BE2C (cell line): ENCODE results near the gene MYCBP2.

Source experiments
- DNase-seq: peaks from one replicate; pipeline ENCODE4 v3.0.0-alpha.2; 2020
- H3K27me3 ChIP-seq: fragments of 250-450 bp; sonication (Bioruptor Pico); 2 replicates; pipeline ENCODE4 v1.5.1; 2020; ENCODE audit warnings: mild to moderate bottlenecking
- H3K36me3 ChIP-seq: fragments of 250-450 bp; sonication (Bioruptor Pico); 2 replicates; pipeline ENCODE4 v1.5.1; 2020; ENCODE audit warnings: mild to moderate bottlenecking
- H3K4me1 ChIP-seq: fragments of 250-450 bp; sonication (Bioruptor Pico); 2 replicates; pipeline ENCODE4 v1.5.1; 2020
- H3K4me3 ChIP-seq: 2 replicates; pipeline ENCODE4 v1.5.1; 2011; ENCODE audit warnings: low read depth, low read length
- H3K9me3 ChIP-seq: fragments of 250-450 bp; sonication (Bioruptor Pico); 2 replicates; pipeline ENCODE4 v1.5.1; 2020
- CTCF ChIP-seq: IDR thresholded peaks from 2 replicates; pipeline ENCODE4 v1.5.1; 2012; ENCODE audit warnings: mild to moderate bottlenecking, low read depth, low read length

Gene MYCBP2

GRCh38 chr13:77185721-77186120 is 141.2 kb downstream of the MYCBP2 start:
- H3K4me1 ChIP-seq = no peaks in the 10 kb centered on the region
- no peak for TF ChIP-seq CTCF

DNA sequence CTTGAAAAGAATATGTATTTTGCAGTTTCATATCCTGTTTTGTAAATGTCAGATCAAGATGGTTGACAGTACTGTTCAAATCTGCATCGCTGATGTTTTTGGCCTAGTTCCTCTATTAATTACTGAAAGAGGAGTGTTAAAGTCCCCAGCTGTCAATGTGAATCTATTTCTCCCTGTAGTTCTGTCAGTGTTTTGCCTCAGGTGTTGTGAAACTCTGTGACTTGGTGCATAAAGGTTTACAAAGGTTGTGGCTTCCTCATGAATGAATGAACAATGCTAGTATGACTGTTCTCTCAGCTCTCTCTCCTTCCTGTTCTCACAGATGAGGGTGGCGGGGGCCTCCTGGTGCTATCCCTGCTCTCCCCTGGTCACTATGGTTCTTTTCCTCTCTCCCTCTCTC is 142.4 kb downstream of the MYCBP2 start:
- no peak for DNase-seq
- Histone ChIP-seq H3K4me3 (no peak overlapping the region), H3K27me3 (no peaks in the 10 kb centered on the region), H3K4me1 (no peaks in the 10 kb centered on the region), H3K36me3 (peaks cover 75% of the 10 kb centered on the region), H3K9me3 (no peaks in the 10 kb centered on the region)
- TF ChIP-seq CTCF = no peak

More at GRCh38 chr13:77185721-77186120, 141.2 kb downstream of the MYCBP2 start:
- H3K4me3 ChIP-seq = no peak overlapping the region
- H3K27me3 ChIP-seq = no peaks in the 10 kb centered on the region
- H3K36me3 ChIP-seq = peaks cover 66% of the 10 kb centered on the region
- DNase-seq = no peak
- H3K9me3 ChIP-seq = no peaks in the 10 kb centered on the region

- no peaks in the 10 kb centered on the region for H3K27me3 ChIP-seq
- no peak for DNase-seq
- no peak overlapping the region for H3K4me3 ChIP-seq
- no peaks in the 10 kb centered on the region for H3K9me3 ChIP-seq
- TF ChIP-seq CTCF = no peak
- peaks cover 77% of the 10 kb centered on the region for H3K36me3 ChIP-seq
- no peaks in the 10 kb centered on the region for H3K4me1 ChIP-seq
Observed at GRCh38 chr13:77180011-77180410, 146.9 kb downstream of the MYCBP2 start.

- no peak for TF ChIP-seq CTCF
- no peaks in the 10 kb centered on the region for H3K9me3 ChIP-seq
- no peak for DNase-seq
- no peaks in the 10 kb centered on the region for H3K27me3 ChIP-seq
- H3K36me3 ChIP-seq = peaks cover 67% of the 10 kb centered on the region
- H3K4me1 ChIP-seq = no peaks in the 10 kb centered on the region
- no peak overlapping the region for H3K4me3 ChIP-seq
Observed at GRCh38 chr13:77177646-77178045, 149.2 kb downstream of the MYCBP2 start.

GRCh38 chr13:77176350-77176749 is 150.5 kb downstream of the MYCBP2 start:
- Histone ChIP-seq H3K4me1 (no peaks in the 10 kb centered on the region), H3K36me3 (peaks cover 62% of the 10 kb centered on the region), H3K27me3 (no peaks in the 10 kb centered on the region), H3K9me3 (no peaks in the 10 kb centered on the region), H3K4me3 (no peak overlapping the region)
- TF ChIP-seq CTCF = no peak
- no peak for DNase-seq

DNA sequence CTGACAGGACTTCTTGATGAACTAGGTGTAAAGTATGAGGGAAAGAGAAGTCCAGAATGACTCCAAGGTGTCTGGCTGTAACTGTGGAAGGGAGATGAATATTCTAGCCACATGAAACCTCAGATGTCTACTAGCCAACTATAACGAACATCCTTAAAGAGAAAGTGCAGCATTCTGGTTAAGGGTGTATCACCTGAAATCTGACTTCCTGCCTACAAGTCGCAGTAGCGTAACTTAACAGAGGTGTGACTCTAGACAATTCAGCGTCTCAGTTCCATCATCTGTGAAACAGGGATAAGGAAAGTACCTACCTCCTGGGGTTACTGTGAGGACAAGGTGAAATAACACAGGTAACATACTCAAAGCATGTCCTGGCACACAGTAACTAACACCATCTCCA is 154.2 kb downstream of the MYCBP2 start:
- DNase-seq = no peak
- H3K36me3 ChIP-seq = peaks cover 47% of the 10 kb centered on the region
- no peaks in the 10 kb centered on the region for H3K9me3 ChIP-seq
- H3K4me3 ChIP-seq = no peak overlapping the region
- no peaks in the 10 kb centered on the region for H3K4me1 ChIP-seq
- H3K27me3 ChIP-seq = no peaks in the 10 kb centered on the region
- no peak for TF ChIP-seq CTCF
